Transverse colon (tissue), 4 donors: ENCODE results near the gene COL24A1.

Experiments used
- CTCF ChIP-seq, 5 experiments: fragments of 200-600 bp in 3 of 5; fragments of 450-650 bp in 2 of 5; sonication (generic) in 3 of 5; IDR thresholded peaks; 1 replicate in 2 of 5; 2 replicates in 3 of 5; pipeline ENCODE4 v1.5.1; 2016 to 2017; ENCODE audit warnings: antibody characterized with exemption in 5 of 5, inconsistent platforms in 3 of 5, mild to moderate bottlenecking in 2 of 5, moderate library complexity in 1 of 5
- EP300 ChIP-seq: sonication (generic); formaldehyde crosslinking; IDR thresholded peaks from one replicate; pipeline ENCODE4 v1.6.1; 2017; ENCODE audit warnings: antibody characterized with exemption, low read depth
- POLR2A ChIP-seq: fragments of 450-650 bp; IDR thresholded peaks from one replicate; pipeline ENCODE4 v1.6.1; 2016; ENCODE audit warnings: antibody characterized with exemption, mild to moderate bottlenecking, moderate library complexity
- POLR2AphosphoS5 ChIP-seq, 3 donors: sonication (generic); formaldehyde crosslinking; IDR thresholded peaks; one replicate each; pipeline ENCODE4 v1.6.1; 2016; ENCODE audit warnings: antibody characterized with exemption in 3 of 3

- TF ChIP-seq CTCF (IDR thresholded peaks at IDR 0.05): no peak
- TF ChIP-seq POLR2AphosphoS5 (IDR thresholded peaks at IDR 0.05): no peak
- no peak for TF ChIP-seq POLR2A
- no peak for TF ChIP-seq EP300
Observed at GRCh38 chr1:86150553-86151055, 6.0 kb downstream of the COL24A1 start.
